H1 (cell line): ENCODE measurements around the gene AVP. TPM values are rescaled to one million over a fixed set of nuclear protein-coding genes. Genes with fewer than 3 reads are reported as not detected.
A peak's percentile ranks its signal among the peaks of the same experiment; 100 is the strongest.

Experiments
- CBX5 ChIP-seq: fragments of 300-800, 300-1000 bp; sonication (generic); IDR thresholded peaks from 2 replicates; pipeline ENCODE4 v1.7.1; 2016; ENCODE audit warnings: antibody characterized with exemption, low read length, low read depth
- CEBPB ChIP-seq: IDR thresholded peaks from 2 replicates; pipeline ENCODE4 v1.6.1; 2012; ENCODE audit warnings: low read depth, low read length
- CHD1 ChIP-seq: IDR thresholded peaks from 2 replicates; pipeline ENCODE4 v1.6.1; 2012; ENCODE audit warnings: low read depth, low read length, improper control_type of control experiment
- CHD2 ChIP-seq: IDR thresholded peaks from 2 replicates; pipeline ENCODE4 v1.6.1; 2012; ENCODE audit warnings: low read length, improper control_type of control experiment
- FOSL1 ChIP-seq: IDR thresholded peaks from 2 replicates; pipeline ENCODE4 v1.6.1; 2011; ENCODE audit warnings: mild to moderate bottlenecking, low read depth, low read length, moderate library complexity; ENCODE audit not compliant: insufficient read depth
- JUND ChIP-seq: IDR thresholded peaks from 2 replicates; pipeline ENCODE4 v1.6.1; 2011; ENCODE audit warnings: mild to moderate bottlenecking, improper control_type of control experiment, low read length
- KDM5A ChIP-seq: fragments of 200-600 bp; IDR thresholded peaks from 2 replicates; pipeline ENCODE4 v1.7.1; 2012; ENCODE audit warnings: mild to moderate bottlenecking, low read length, inconsistent platforms, mixed read lengths
- NANOG ChIP-seq: IDR thresholded peaks from 2 replicates; pipeline ENCODE4 v1.6.1; 2011; ENCODE audit warnings: low read length, low read depth, mild to moderate bottlenecking, inconsistent platforms; ENCODE audit not compliant: insufficient read depth, poor library complexity, severe bottlenecking
- NRF1 ChIP-seq: IDR thresholded peaks from 2 replicates; pipeline ENCODE4 v1.6.1; 2011; ENCODE audit warnings: mild to moderate bottlenecking, low read depth, low read length, improper control_type of control experiment
- POLR2A ChIP-seq, 2 experiments: IDR thresholded peaks; 1 replicate in 1 of 2; 2 replicates in 1 of 2; pipeline ENCODE4 v1.6.1; 2011; ENCODE audit warnings: low read depth in 2 of 2, low read length in 2 of 2, mild to moderate bottlenecking in 2 of 2; ENCODE audit errors: control extremely low read depth in 1 of 2
- POLR2AphosphoS5 ChIP-seq: IDR thresholded peaks from 2 replicates; pipeline ENCODE4 v1.6.1; 2011; ENCODE audit warnings: low read depth, low read length
- POU5F1 ChIP-seq: IDR thresholded peaks from 2 replicates; pipeline ENCODE4 v1.6.1; 2011; ENCODE audit warnings: low read depth, mild to moderate bottlenecking, low read length, moderate library complexity
- RAD21 ChIP-seq, 2 experiments: IDR thresholded peaks in 1 of 2; conservative IDR thresholded peaks in 1 of 2; 2 replicates each; pipeline ENCODE4 v1.6.1; 2011; ENCODE audit warnings: low read depth in 2 of 2, low read length in 2 of 2, improper control_type of control experiment in 1 of 2, inconsistent platforms in 1 of 2, mild to moderate bottlenecking in 1 of 2, moderate library complexity in 1 of 2
- RBBP5 ChIP-seq: IDR thresholded peaks from 2 replicates; pipeline ENCODE4 v1.7.1; 2012; ENCODE audit warnings: low read depth, mild to moderate bottlenecking, inconsistent platforms, low read length, moderate library complexity, borderline replicate concordance
- RFX5 ChIP-seq: IDR thresholded peaks from 2 replicates; pipeline ENCODE4 v1.6.1; 2011; ENCODE audit warnings: low read depth, low read length, improper control_type of control experiment, borderline replicate concordance
- RXRA ChIP-seq: IDR thresholded peaks from 2 replicates; pipeline ENCODE4 v1.6.1; 2011; ENCODE audit warnings: low read depth, mild to moderate bottlenecking, low read length, moderate library complexity; ENCODE audit not compliant: insufficient read depth
- SIX5 ChIP-seq: IDR thresholded peaks from 2 replicates; pipeline ENCODE4 v1.6.1; 2011; ENCODE audit warnings: mild to moderate bottlenecking, low read depth, low read length
- SP2 ChIP-seq: IDR thresholded peaks from 2 replicates; pipeline ENCODE4 v1.6.1; 2012; ENCODE audit warnings: mild to moderate bottlenecking, low read length, inconsistent platforms
- SP4 ChIP-seq: IDR thresholded peaks from 2 replicates; pipeline ENCODE4 v1.6.1; 2012; ENCODE audit warnings: low read length, inconsistent platforms
- SRF ChIP-seq: IDR thresholded peaks from 2 replicates; pipeline ENCODE4 v1.6.1; 2011; ENCODE audit warnings: mild to moderate bottlenecking, low read depth, low read length, moderate library complexity
- SUZ12 ChIP-seq: fragments of 200-600 bp; sonication (generic); IDR thresholded peaks from 2 replicates; pipeline ENCODE4 v1.6.1; 2012; ENCODE audit warnings: mild to moderate bottlenecking, inconsistent platforms, low read length, moderate library complexity, mixed read lengths
- TCF12 ChIP-seq: IDR thresholded peaks from 2 replicates; pipeline ENCODE4 v1.6.1; 2011; ENCODE audit warnings: low read depth, mild to moderate bottlenecking, low read length
- TEAD4 ChIP-seq: IDR thresholded peaks from 2 replicates; pipeline ENCODE4 v1.6.1; 2012; ENCODE audit warnings: low read depth, low read length, inconsistent platforms, mixed read lengths
- YY1 ChIP-seq: IDR thresholded peaks from 2 replicates; pipeline ENCODE4 v1.6.1; 2011; ENCODE audit warnings: low read depth, mild to moderate bottlenecking, low read length
- ZNF274 ChIP-seq: IDR thresholded peaks from 2 replicates; pipeline ENCODE4 v1.7.0; 2012; ENCODE audit warnings: low read length, borderline replicate concordance; ENCODE audit errors: extremely low read depth
- polyA plus RNA-seq, 7 experiments: library from polyadenylated mRNA; depleted of rRNA in 3 of 7; stranded (reverse) in 5 of 7; unstranded in 2 of 7; fragments of >200 nt in 5 of 7; fragments of 200-250 nt in 2 of 7; gene quantifications; 1 replicate in 5 of 7; 2 replicates in 1 of 7; 4 replicates in 1 of 7; pipeline versions ENCODE4 v1.2.1 to v1.2.3, GENCODE V29; 2011 to 2013; ENCODE audit warnings: missing spikeins in 2 of 7, mixed read lengths in 2 of 7
- total RNA-seq: library from RNA; stranded (reverse); fragmentation: NEBNext Ultra II Directional; extraction: Animal tissue kit (Norgen Biotek cat#: 25700); gene quantifications from 2 replicates; pipeline ENCODE4 v1.2.1, GENCODE V29; 2021
- TF ChIP-seq, protein P1 (sequence below): IDR thresholded peaks from 2 replicates; pipeline ENCODE4 v1.6.1; 2012; ENCODE audit warnings: inconsistent platforms

AVP gene
- total and polyA plus RNA-seq, 2 of the 8 experiments (the other 6 are each of a cell fraction or from before 2014, with no cell fraction given): 0.18 TPM; not detected in 1

DNA sequence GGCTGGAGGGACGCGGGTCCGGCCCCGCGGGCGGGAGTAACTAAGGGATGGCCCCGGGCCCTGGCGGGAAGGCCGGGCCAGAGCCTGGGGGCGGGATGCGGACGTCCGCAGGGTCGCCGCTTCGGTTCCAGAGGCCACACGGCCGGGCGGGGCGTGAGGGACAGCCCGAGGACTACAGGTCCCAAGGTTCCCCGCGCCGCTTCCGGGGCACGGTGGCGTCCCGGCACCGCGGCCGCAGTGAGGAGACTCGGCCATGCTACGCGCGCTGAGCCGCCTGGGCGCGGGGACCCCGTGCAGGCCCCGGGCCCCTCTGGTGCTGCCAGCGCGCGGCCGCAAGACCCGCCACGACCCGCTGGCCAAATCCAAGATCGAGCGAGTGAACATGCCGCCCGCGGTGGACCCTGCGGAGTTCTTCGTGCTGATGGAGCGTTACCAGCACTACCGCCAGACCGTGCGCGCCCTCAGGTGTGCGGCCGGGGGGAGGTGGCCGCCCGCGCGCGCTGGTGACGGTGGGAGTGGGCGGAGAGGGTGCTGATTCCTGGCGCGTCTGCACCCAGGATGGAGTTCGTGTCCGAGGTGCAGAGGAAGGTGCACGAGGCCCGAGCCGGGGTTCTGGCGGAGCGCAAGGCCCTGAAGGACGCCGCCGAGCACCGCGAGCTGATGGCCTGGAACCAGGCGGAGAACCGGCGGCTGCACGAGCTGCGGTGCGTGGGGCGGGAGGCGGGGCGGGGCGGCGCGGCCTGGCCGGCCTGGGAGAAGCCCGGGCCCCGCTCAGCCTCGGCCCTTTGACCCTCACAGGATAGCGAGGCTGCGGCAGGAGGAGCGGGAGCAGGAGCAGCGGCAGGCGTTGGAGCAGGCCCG is 38.5 kb downstream of the AVP start, which contains the start of gene MRPS26 (continued):
- TF ChIP-seq RAD21 (IDR thresholded peaks at IDR 0.05 in 1 of 2, conservative IDR thresholded peaks at IDR 0.05 in 1 of 2; ENCODE audit: low read depth in 2 of 2, low read length in 2 of 2) (no peak), ZNF274 (no peak), TEAD4 (no peak), SIX5 (peak; percentile 60), KDM5A (no peak), NRF1 (no peak), SUZ12 (no peak), YY1 (no peak), JUND (no peak), CEBPB (no peak), FOSL1 (no peak), NANOG (no peak), POU5F1 (no peak), RXRA (no peak), CBX5 (no peak), SP4 (no peak), POLR2AphosphoS5 (no peak; the same call in 1 of the 2 replicates), CHD1 (no peak), RFX5 (no peak), POLR2A (IDR thresholded peaks at IDR 0.05; ENCODE audit: control extremely low read depth in 1 of 2, low read depth in 2 of 2, low read length in 2 of 2) (peak in 1 of 2 experiments; percentile 85; a peak in 2 of 3 replicates), SRF (no peak), TCF12 (no peak), RBBP5 (peak; percentile 78), SP2 (no peak), CHD2 (no peak)
- TF ChIP-seq, protein P1, sequence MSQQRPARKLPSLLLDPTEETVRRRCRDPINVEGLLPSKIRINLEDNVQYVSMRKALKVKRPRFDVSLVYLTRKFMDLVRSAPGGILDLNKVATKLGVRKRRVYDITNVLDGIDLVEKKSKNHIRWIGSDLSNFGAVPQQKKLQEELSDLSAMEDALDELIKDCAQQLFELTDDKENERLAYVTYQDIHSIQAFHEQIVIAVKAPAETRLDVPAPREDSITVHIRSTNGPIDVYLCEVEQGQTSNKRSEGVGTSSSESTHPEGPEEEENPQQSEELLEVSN: peak; percentile 35; the same call in 1 of the 2 replicates
